ENCODE data around the gene YIPF3.
"Not testable (repeated sequence)": the region's sequence is repeated elsewhere in the genome, so short reads cannot be mapped to it uniquely, and the experiment has no call there.

Gene YIPF3

GRCh38 chr6:43509142-43509983 lies 7.4 kb downstream of the YIPF3 start:
- DNase-seq = no peak

GRCh38 chr6:43508481-43509141 lies 8.1 kb downstream of the YIPF3 start:
- DNase-seq = no peak

DNA sequence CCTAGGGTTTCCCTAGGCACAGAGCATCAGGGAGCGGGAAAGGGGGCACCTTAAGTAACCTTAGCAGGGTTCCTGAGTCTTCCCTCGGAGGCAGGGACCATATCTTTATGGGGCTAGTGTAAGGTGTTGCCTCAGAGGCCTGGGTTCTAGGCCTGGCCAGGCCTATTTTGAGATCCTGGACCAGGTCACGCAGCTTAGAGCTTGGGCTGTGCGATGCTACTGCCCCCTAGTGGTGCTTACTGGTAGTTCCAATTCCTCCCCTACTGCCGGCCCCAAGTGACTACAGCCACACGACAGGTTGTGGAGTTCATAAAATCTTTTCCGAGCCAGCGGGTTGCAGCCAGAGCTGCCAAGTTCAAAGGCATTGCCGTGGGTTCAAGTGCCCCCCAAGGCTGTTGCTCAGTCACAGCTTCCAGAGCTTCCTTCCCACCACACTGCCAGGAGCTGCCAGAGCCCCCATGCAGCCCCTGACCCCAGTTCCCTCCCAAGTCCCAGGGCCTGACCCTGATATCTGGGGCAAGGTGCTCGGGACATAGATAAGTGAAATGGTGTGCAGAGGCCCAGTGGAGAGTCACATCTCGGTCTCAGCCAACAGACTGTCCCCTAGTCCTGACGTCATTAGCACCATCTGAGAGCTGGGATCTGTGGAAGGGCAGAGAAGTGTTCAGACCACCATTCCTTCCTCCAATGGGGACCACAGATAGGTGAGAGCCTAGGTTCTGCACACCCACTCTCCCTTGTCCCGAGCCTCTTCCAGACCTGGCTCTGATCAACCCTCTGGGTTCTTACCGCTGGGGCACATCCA lies 9.9 kb downstream of the YIPF3 start:
- peak; percentile 80 to 85 for DNase-seq

- DNase-seq = no peak
Observed at GRCh38 chr6:43506171-43506570, 10.6 kb downstream of the YIPF3 start.

- no peak for DNase-seq
Observed at GRCh38 chr6:43505718-43506117, 11.0 kb downstream of the YIPF3 start.

DNA sequence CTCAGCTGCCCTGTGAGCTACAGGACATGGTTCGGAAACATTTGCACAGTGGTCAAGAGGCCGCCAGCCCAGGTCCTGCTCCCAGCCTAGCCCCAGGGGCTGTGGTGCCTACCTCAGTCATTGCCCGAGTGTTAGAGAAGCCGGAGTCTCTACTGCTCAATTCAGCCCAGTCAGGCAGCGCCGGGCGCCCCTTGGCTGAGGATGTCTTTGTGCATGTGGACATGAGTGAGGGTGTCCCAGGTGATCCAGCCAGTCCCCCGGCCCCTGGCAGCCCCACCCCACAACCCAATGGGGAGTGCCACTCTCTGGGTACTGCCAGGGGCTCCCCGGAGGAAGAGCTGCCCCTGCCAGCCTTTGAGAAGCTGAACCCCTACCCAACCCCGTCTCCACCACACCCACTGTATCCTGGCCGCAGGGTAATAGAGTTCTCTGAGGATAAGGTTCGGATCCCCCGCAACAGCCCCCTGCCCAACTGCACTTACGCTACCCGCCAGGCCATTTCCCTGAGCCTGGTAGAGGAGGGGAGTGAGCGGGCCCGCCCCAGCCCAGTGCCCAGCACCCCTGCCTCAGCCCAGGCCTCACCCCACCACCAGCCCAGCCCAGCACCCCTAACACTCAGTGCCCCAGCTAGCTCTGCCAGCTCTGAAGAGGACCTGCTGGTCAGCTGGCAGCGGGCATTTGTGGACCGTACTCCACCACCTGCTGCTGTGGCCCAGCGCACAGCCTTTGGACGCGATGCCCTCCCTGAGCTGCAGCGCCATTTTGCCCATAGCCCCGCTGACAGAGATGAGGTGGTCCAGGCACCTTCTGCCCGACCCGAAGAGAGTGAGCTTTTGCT lies 11.8 kb downstream of the YIPF3 start:
- no peak for DNase-seq

GRCh38 chr6:43503443-43503842 lies 13.3 kb downstream of the YIPF3 start:
- DNase-seq = no peak

GRCh38 chr6:43502666-43503065 lies 14.1 kb downstream of the YIPF3 start:
- DNase-seq = no peak

- no peak for DNase-seq
Observed at GRCh38 chr6:43500921-43501320, 15.8 kb downstream of the YIPF3 start.

DNA sequence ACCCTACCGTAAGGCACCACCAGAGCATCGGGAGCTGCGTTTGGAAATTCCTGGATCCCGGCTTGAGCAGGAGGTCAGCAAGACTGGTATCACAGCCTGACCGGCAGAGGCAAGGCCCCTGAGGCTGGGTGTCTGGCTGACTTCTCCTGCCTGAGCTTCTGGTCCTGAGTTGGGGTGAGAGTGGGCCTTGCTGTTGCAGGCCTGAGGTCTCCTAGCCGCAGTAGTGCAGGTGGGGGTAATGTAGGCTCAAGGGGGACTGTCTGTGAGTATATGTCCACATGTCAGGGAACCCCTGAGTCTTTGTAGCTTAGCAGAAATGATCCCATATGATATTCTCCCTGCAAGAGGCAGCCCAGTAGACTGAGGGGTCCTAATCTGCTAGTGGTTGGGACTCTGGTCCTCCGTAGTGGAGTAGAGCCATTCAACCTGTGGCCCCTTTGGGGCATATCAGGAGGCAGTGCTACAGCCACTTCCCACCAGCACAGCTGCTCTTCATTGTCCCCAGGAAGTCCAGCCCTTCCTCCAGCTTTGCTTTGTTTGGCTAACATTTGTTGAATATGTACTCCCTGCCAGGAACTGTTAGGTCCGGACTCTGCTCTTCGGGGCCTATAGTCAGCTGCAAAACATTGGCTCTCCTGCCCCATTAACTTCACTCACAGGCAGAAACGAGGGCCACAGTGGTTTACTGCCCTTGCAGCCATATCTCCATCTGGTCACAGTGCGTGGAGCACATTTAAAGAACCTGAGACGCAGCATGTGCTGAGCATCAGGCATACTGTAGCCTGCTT lies 17.5 kb downstream of the YIPF3 start:
- no peak for DNase-seq

DNA sequence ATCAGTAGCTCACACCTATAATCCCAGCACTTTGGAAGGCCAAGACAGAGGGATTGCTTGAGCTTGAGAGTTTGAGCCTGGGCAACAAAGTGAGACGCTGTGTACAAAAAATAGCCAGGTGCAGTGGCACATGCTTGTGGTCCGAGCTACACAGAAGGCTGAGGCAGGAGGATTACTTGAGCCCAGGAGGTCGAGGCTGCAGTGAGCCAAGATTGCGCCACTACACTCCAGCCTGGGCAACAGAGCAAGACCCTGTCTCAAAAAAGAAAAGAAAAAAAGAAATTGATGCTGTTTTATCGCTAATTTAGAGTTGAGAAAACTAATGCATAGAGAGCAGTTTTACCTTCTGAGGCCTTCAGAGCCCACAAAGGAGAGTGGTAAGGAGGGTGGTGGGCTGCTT lies 18.4 kb downstream of the YIPF3 start:
- not testable (repeated sequence) for DNase-seq

DNA sequence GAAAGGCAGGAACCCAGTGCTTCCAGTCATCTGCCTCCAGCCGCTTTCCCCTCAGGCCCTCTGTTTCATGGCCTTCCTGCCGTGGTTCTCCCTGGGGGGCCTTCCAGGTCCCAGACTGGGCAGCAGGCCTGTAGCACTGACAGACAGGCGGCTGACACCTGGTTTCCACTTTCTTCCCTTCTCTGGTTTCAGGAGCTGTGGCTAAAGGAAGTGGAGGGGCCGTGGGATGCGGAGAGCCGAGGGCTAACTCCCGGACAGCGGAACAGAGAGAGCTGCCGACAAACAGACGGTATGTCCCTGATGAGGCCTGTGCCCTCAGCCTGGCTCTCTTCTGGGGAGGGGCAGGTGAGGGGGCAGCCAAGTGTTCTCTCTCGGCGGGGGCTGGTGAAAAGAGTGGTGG lies 19.0 kb downstream of the YIPF3 start:
- DNase-seq = no peak

- no peak for DNase-seq
Observed at GRCh38 chr6:43497129-43497396, 19.7 kb downstream of the YIPF3 start.

DNA sequence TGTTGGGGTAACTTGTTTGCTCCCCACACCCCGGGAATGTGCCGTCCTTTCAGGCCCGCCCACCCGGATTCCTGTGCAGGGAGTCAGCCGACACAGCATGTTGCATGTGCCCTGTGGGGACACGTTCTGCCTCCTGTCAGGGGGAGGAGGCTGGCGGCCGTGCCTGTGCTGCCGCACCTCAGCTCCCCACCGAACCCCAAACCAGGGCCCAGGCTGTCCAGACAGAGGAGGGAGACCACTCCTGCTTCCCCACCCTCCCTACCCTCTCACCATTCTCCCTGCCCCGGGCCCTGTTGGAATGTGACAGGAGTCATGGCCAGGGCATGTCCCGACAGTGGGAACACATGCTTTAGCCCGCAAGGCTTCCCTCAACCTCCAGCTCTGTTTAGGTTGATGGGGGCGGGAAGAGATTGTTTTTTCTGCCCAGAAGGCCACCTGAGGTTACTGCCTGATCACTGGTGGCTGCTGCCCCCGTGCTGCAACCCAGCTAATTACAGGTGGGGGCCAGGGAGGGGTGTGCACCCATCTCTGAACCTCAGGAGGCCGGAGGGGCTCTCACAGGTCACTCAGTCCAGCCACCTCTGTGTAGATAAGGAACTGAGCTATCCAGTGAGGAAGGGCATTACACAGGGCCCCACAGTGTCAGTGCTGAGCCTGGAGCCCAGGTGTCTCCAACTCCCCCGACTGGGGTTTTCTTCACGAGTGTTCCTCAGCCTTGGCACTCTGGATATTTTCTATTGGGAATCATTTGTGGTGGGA lies 20.2 kb downstream of the YIPF3 start:
- peak in 1 of 2 donors; percentile 39 for DNase-seq

GRCh38 chr6:43495409-43495941 lies 21.3 kb downstream of the YIPF3 start:
- DNase-seq = peak in 1 of 2 donors; percentile 50

GRCh38 chr6:43494766-43495165 lies 22.0 kb downstream of the YIPF3 start:
- DNase-seq = no peak

- DNase-seq = no peak
Observed at GRCh38 chr6:43494321-43494720, 22.4 kb downstream of the YIPF3 start.

DNA sequence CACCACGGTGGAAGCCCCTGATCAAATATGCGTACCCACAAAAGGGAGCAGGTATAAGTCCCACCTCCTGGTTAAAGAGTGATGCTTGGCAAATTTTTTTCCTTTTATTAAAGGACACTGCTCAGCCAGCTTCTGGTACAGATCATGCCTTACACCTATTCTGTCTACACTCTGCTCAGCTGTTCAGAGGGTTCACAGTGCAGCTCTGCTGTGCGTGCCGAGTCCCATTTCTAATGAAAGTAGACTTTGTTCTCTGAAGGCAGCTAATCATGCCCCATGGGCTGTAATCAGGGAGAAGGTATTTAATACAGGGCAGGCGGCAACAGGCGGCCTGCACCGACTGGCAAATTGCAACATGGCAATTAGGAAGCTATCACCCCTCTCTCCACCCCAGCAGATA lies 22.9 kb downstream of the YIPF3 start:
- DNase-seq = no peak

DNA sequence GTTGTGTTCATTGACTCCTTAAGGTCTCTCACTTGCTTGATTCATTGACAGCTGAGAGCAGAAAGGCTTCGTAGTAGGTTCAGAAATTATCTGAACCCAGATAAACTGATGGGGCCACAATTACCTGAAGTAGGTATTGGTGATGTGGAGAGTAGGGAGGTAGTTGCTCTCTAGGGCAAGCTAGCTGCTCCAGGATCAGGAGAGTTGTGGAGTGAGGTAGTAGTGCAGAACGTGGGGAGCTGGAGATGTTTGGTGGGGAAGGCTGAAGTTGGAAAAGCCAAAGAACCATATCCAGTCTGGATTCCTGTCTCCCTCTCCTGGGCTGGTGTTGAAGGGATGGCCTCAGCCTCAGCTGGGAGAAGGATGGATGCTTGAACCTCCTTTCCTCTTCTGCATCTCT lies 23.5 kb downstream of the YIPF3 start:
- no peak for DNase-seq

DNA sequence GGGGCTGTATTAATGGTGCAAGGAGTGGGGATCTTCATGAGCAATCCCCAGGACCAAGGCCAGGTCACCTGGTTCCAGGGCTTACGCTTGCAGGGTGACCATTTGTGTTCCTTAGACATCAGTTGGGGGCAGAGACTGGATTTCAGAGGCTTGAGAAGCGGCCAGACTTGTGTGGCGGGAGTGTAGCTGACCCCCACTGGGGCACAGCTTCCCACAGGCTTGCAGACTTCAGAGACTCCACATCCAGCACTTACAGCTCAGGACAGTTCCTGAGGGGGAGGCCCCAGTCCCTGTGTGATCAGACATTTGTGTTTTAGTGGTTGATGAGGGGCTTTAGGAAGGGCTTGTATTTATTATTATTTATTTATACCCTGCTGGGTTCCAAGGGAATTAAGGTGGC lies 24.1 kb downstream of the YIPF3 start:
- no peak for DNase-seq

Measured in CD4-positive, alpha-beta T cell treated with Interferon alpha-2 for 1 hour (primary cell).